Stimulated activated CD4-positive, alpha-beta T cell treated with anti-CD3 and anti-CD28 coated beads, TNF-alpha, amount 100 ng/mL, for 1 hour (primary cell): ENCODE results near the gene ALKBH6.
"Not testable (repeated sequence)": the region's sequence is repeated elsewhere in the genome, so short reads cannot be mapped to it uniquely, and the experiment has no call there.

Experiments used
- DNase-seq, 3 donors: peaks; one replicate each; pipeline ENCODE4 v3.0.0-alpha.2; 2020; ENCODE audit warnings: low read depth in 3 of 3, low spot score in 1 of 3

ALKBH6 gene

DNA sequence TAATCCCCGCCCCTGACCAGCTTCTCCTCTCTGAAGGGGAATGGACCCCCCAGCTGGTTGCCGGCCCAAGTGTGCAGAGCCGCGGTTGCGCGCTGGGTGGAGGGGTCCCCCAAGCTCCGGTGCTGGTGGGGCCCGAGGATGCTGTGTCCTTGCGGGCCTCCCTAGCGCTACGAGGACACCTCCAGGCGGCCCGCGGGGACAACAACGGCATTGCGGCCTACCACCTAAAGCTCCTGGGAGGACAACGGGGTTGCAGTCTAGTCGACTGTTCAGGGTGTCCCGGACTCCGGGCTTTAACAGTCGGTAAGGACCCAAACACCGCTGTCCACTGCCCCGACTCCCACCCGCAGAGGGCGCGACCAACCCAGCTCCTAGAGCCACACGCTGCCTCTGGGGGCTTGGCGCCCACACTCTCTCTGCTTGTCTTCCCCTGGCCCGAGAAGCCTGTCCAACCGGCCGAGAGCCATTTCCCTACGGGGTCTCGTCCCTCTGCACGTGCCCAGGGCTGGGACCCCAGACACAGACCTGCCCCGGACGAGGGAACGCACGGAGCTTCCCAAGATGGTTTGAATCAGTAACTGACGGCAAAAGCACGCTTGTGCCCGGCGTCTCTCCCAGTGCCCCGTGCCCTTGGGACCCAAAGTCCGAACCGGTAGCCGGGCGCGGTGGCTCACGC is 20.0 kb downstream of the ALKBH6 start:
- DNase-seq: no peak

DNA sequence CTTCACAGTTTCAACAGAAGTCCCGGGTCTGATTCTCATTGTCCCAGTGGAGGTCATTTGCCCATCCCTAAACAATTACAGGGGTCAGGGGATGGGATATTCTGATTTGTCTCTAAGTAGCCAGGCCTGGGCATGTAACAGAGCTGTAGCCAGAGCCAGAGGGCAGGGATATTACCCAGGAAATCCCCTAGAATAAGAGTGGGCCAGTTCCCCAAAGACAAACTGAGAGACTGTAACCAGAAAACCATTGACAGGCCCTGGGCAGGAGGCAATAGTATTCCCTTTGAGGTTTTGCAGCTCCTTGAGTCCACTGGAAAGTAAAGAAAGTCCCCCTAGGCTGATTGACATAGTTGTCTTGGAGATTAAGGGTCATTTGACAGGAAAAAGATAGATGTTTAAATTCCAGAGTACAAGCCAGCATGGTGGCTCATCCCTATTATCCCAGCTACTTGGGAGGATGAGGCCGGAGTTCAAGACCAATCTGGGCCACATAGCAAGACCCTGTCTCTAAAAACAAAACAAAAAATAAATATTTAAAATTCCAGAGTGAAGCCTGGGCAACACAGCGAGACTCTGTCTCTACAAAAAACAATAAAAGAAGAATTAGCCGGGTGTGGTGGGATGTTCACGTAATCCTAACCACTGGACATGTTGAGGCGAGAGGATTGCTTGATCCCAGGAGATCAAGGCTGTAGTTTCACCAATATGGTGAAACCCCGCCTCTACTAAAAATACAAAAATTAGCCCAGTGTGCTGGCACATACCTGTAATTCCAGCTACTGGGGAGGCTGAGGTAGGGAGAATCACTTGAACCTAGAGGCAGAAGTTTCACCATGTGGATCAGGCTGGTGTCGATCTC is 20.9 kb downstream of the ALKBH6 start:
- DNase-seq: no peak

DNA sequence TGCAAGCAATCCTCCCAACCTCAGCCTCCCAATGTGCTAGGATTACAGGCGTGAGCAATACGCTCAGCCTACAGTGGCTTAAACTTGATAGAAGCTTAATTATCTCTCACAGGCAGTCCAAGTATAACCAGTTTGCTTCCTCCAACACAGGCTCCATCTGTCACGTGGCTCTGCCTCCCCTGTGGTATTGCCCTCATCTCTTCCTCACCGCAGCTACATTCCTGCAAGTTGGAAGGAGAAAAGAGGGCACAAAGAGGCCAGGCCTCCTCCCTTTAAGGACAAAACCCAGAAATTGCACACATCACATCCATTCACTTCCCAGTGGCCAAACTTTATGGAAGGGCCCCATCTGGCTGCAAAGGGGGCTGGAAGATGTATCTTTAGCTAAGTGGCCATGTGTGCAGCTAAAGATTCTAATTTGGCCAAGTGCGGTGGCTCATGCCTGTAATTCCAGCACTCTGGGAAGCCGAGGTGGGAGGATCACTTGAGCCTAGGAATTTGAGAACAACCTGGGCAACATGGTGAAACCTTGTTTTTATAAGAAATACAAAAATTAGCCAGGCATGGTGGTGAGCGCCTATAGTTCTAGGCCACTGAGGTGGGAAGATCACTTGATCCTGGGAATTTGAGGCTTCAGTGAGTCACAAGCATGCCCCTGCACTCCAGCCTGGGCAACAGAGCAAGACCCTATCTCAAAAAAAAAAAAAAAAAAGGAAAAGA is 22.1 kb downstream of the ALKBH6 start:
- DNase-seq: no peak

DNA sequence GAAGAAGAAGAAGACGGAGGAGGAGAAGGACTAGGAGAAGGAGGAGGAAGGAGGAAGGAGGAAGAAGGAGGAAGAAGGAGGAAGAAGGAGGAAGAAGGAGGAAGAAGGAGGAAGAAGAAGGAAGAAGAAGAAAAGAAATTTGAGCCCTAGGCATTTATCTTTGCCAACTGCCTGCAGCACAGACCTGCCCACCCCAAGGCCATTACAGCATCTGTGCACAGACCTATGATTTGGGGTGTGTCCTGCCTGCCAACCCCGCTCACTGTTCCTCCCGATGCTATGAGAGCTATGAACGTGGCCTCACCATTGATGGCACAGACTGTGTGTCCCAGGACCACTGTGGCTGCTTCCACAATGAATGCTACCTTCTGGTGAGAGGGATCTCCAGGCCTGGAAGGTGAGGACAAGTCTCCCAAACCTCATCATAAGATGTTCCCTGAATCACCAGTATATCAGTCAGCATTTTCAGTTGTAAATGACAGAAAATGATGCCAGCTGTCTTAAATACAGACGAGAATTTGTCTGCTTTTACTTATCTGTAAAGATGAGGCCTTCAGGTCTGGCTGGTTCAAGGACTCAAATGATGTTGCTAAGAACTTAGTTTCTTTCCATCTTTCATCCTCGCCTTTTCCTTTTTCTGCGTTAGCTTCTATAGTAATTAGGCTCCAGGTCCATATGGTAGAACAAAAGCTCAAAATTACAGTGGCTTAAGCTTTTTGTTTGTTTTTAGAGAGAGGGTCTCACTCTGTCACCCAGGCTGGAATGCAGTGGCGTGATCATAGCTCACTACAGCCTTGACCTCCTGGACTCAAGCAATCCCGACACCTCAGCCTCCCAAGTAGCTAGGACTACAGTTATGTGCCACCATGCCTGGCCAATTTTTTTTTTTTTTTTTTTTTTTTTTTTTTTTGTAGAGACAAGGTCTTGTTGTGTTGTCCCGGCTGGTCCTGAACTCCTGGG is 23.0 kb downstream of the ALKBH6 start:
- DNase-seq: no peak

DNA sequence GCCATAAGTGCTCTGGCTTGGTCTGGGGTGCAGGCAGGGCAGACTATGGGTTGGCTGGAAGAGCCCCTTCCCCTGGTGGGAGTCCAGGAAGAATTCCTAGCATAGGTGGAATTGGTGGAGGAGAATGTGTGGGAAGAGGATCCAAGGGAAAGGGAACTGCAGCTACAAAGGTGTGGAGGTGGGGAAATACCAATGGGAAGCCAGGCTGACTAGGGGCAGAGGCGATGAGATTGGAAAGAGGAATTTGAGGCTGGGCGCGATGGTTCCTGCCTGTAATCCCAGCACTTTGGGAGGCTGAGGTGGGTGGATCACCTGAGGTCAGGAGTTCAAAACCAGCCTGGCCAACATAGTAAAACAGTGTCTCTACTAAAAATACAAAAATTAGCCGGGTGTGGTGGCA is 23.9 kb downstream of the ALKBH6 start:
- no peak for DNase-seq

DNA sequence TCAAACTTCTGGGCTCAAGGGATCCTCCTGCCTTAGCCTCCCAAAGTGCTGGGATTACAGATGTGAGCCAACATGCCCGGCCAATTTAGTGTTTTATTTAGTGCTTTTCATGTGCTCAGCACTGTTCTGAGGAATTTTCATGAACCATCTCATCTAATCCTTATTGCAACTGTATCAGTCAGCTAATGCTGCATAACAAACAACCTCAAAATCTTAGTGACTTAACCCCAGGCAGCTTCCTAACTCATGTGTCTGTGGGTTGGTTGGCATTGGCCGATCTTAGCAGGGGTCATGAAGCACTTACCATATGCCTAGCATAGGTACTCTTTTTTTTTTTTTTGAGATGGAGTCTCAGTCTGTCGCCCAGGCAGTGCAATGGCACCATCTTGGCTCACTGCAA is 25.2 kb downstream of the ALKBH6 start:
- DNase-seq: no peak

DNA sequence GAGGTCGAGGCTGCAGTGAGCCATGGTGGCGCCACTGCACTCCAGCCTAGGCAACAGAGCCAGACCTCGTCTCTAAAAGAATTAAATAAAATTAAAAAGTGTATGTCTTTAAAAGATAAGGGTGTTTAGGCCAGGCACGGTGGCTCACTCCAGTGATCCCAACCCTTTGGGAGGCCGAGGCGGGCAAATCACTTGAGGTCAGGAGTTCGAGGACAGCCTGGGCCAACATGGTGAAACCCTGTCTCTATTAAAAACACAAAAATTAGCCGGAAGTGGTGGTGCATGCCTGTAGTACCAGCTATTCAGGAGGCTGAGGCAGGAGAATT is 26.5 kb downstream of the ALKBH6 start:
- DNase-seq: no peak

DNA sequence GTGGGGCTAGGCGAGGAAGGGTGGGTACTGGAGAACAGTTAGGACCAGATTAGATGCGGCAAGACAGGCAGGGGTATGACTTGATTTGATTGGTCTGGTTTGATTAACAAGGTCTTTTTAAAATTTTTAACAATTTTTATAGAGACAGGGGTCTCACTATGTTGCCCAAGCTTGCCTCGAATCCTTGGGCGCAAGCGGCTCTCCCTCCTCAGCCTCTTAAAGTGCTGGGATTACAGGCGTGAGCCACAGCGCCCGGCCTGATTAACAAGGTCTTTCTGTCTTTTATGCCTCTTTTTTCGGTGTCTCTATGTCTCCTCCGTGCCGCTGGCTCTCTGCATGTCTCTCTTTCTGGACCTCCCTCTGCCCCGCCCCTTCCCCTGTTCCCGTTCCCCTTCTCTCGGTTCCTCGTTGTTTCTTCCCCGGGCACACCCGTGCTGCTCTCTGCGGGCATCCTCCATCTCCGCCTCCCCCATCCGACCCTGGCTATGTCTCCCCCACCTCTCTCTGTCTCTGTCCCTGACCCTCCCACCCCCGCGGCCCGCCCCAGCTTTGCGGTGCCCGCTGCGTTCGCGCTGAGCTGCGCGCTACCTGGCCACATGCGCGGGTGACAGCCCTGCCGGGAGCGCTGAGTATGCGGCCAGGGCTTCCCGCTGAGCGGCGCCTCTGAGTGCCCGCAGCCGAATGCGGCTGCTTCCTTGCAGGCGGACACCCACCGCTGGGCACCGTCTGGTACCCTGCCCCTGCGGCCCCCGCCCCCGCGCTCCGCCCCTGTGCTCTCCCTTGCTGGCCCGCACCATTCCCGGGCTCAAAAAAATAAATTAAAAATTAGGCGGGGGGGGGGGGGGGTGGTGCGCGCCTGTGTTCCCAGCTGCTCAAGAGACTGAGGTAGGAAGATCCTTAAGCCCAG is 27.1 kb downstream of the ALKBH6 start:
- DNase-seq: no peak

DNA sequence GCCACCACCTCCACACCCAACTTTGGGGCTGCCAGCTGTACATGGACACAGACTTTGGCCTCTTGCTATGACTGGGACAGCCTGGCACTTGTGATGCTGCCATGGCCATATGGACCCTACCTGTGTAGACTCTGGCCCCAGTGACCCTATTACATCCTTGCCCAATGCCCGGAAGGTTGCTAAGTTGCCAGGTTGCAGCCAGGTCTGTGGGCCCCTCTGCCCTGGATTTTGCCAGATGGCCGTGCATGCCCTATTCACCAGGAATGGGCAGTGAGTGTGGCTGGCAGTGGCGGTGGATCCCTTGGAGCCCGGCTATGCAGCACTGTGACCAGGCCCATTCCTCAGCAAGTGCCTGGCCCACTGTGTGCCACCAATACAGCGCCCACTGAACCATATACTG is 27.9 kb downstream of the ALKBH6 start:
- no peak for DNase-seq

DNA sequence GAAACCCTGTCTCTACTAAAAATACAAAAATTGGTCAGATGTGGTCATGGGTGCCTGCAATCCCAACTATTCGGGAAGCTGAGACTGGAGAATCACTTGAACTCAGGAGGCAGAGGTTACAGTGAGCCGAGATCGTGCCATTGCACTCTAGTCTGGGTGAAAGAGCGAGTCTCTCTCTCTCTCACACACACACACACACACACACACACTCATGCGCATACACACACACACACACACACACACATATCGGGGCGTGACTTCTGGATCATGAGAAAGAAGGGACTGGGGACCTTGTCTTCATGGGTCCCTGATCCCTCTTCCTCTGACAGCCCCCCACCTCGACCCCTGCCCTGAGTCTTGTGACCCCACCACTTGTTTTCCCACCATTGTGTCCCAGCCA is 30.8 kb downstream of the ALKBH6 start:
- DNase-seq: no peak

DNA sequence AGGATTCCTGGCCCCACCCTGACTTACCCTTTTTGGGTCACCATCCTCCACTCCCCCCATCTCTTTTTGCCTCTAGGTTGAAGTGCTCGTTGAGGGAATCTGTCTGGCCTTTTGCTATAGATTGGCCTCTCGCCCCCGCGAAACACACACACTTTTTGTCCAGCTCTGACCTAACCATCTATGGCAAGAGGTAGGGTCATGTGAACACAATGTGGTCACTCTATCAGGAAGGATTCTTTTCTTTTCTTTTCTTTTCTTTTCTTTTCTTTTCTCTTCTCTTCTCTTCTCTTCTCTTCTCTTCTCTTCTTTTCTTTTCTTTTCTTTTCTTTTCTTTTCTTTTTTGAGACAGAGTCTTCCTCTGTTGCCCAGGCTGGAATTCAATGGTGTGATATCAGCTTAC is 33.0 kb downstream of the ALKBH6 start:
- DNase-seq: not testable (repeated sequence)

DNA sequence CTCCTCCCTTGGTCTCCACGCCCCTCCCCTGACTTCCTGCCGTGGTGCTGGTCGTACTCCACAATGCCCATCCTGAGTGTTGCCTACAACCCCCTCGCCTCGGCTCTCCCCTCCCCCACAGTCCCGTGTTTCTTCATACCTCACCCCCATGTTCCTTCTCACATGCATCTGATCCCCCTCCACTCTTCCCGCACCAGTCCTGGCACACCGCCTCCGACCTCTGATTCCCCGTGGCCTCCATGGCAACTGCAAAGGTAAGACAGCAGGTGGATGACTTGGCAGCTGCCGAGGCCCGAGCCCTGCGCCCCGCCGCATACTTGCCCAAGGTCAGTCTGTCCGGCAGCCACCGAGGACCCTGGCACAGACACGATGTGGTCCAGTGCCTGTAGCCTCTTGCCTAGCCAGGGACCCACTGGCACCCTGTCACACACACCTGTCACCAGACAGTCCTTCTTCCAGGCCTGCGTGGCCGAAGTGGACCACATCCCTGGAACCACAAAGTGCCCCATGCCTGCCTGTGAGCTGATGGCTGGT is 35.1 kb downstream of the ALKBH6 start:
- DNase-seq: no peak

DNA sequence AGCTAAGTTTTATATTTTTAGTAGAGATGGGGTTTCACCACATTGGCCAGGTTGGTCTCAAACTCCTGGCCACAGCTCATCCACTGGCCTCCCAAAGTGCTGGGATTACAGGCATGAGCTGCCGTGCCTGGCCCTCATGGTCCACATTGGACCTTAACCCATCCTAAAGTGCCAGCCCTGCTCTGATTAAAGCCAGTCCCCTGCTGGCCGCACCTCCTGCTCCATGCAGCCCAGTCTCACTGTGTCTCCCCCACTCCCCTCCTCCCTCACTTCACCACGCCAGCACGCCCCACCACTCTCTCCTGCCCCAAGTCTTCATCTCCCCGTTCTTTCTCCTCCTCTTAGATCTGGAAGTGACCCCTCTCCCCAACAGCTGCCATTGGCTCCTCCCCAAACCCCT is 35.7 kb downstream of the ALKBH6 start:
- DNase-seq: no peak

DNA sequence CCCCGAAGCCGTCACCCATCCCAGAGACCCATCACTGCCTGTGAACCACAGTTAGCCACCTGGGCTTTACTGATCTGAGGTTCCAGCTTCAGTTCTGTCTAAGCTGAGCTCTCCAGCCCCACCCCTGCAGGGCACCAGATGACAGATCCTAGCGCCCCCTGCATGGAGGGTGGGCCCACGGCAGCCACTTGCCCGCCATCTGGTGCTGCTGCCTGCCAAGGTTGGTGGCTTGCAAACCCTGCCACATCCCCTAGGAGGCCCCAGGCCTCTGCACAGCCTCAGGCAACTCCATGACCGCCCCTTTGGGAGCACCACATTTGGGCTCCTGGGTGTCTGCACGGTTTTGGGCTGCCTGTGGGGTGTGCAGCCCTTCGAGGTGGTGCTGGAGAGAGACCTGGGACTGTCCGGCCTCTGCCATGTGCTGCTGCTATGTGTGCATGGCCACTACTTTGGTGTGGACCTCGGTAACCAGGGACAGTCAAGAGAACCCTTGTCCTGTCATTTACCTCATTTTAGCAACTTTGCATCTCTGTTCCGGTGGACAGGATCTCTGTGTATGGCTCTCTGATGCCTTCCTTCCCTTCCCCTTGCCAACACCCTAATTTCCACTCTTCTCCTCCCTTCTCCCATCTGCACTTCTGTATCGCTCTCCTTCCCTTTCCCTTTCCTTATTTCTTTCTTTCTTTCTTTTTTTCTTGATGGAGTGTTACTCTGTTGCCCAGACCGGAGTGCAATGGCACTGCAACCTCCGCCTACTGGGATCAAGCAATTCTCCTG is 36.4 kb downstream of the ALKBH6 start:
- DNase-seq: no peak

DNA sequence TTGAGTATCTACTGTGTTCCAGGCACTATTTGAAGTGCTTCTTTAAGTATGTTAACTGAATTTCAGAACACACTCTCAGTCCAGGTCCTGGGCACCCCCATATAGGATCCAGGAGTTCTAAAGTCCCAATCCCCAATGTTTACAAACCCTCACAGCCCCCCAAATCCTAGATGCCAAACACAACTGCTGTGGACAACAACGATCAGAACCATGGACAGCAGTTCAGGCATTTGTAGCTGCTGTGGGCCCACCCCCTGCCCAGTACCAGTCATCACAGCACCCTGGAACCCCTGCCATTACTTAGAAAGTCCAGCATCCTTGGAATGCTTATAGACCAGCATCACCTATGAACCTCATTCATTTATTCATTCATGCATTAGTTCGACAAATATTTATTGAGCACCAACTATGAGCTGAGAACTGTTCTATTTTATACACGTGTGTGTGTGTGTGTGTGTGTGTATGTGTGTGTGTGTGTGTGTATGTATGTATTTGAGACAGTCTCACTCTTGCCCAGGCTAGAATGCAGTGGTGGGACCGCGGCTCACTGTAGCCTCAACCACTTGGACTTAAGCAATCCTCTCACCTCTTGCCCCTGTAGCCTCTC is 38.3 kb downstream of the ALKBH6 start:
- no peak for DNase-seq

DNA sequence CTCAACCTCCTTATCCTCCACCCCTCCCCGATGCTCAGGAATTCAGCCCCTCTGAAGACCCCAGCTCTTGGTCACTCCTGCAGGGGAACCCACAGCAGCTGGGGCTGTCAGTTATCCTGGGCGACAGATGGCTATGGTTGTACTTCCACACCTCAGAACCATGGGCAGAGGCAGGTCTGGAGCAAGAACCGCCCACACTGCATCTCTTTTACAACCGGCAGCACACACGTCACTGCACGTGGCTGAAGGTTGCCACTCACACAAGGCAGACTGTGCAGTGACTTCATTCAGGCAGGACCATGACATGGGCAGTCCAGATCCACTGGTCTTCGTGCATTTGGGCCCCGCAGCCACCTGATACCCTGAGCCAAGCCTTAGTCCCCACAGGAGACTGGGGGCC is 40.5 kb downstream of the ALKBH6 start:
- DNase-seq: no peak

DNA sequence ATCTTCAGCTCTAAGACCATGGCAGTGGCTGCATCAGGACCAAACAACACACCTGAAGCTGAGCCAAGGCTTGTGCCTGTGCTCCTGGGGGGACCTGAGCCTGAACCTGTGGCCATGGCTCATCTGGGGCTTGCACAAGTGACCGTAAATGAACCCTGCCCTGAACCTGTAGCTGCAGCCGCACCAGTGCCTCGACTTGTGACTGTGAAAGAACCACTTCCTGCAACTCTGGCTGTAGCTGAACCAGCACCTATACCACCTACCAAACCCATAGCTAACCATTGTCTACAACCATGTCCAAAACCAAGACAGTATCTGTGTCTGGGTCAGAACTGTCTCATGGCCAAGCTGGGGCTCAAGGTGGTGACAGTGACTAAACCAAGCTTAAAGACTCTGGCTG is 47.2 kb downstream of the ALKBH6 start:
- DNase-seq: no peak

DNA sequence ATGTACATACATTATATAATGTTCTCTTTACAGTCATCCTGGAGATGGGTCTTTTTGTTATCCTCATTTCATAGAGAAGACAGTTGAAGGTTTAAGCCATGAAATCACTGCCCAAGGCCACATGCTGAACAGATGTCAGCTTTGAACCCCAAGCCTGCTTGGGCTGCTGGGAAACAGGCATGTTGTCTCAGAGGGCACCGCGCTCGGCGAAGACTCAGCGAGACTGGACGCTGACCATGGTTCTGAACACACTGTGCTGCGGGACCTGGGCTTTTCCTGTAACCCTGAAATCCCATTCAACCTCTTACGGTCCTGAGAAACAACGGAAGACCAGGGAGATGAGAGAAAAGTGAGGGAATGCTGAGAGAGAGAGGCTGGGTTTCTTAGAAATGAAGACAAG is 50.5 kb downstream of the ALKBH6 start:
- DNase-seq: no peak
